ENCODE measurements around the gene KCNF1. TPM values are rescaled to one million over a fixed set of nuclear protein-coding genes. Genes with fewer than 3 reads are reported as not detected.

The KCNF1 gene
- total and polyA plus RNA-seq, 10 of the 15 experiments (the other 5 are each of a cell fraction or from before 2014, with no cell fraction given): not detected

DNA sequence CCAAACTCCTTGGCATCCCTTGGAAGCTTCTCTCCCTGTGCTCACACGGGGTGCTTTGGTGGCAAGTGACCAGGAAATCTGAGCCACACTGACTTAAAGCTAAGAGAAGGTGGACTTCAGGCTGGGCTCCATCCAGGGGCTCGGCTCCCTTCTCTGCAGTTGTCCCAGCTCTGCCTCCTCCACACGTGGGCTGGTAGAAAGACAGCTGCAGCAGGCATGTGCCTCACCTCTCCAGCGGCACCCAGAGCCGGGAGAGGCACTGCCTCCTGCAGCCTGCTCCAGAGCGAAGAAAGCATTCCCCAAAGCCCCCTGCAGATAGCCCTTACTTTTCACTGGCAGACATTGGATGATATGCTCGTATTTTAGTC lies 11.3 kb downstream of the KCNF1 start (continued):
- TF ChIP-seq RAD21 (IDR thresholded peaks at IDR 0.05; ENCODE audit: insufficient read depth, low read depth, low read length) (no peak), MYC (IDR thresholded peaks at IDR 0.05; ENCODE audit: insufficient read depth, insufficient read length, insufficient replicate concordance, low read length, severe bottlenecking) (no peak), ETV6 (conservative IDR thresholded peaks at IDR 0.05 in 1 of 2, IDR thresholded peaks at IDR 0.05 in 1 of 2; ENCODE audit: borderline replicate concordance in 1 of 2, low read depth in 1 of 2) (no peak), ZZZ3 (IDR thresholded peaks at IDR 0.05; ENCODE audit: control insufficient read depth, insufficient read length, low read depth) (no peak)
- TF ChIP-seq, protein P1, sequence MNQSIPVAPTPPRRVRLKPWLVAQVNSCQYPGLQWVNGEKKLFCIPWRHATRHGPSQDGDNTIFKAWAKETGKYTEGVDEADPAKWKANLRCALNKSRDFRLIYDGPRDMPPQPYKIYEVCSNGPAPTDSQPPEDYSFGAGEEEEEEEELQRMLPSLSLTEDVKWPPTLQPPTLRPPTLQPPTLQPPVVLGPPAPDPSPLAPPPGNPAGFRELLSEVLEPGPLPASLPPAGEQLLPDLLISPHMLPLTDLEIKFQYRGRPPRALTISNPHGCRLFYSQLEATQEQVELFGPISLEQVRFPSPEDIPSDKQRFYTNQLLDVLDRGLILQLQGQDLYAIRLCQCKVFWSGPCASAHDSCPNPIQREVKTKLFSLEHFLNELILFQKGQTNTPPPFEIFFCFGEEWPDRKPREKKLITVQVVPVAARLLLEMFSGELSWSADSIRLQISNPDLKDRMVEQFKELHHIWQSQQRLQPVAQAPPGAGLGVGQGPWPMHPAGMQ (IDR thresholded peaks at IDR 0.05; ENCODE audit: borderline replicate concordance): no peak
- TF ChIP-seq, protein P2, sequence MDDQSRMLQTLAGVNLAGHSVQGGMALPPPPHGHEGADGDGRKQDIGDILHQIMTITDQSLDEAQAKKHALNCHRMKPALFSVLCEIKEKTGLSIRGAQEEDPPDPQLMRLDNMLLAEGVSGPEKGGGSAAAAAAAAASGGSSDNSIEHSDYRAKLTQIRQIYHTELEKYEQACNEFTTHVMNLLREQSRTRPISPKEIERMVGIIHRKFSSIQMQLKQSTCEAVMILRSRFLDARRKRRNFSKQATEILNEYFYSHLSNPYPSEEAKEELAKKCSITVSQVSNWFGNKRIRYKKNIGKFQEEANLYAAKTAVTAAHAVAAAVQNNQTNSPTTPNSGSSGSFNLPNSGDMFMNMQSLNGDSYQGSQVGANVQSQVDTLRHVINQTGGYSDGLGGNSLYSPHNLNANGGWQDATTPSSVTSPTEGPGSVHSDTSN (IDR thresholded peaks at IDR 0.05; ENCODE audit: insufficient replicate concordance, low read depth, low read length): no peak

DNA sequence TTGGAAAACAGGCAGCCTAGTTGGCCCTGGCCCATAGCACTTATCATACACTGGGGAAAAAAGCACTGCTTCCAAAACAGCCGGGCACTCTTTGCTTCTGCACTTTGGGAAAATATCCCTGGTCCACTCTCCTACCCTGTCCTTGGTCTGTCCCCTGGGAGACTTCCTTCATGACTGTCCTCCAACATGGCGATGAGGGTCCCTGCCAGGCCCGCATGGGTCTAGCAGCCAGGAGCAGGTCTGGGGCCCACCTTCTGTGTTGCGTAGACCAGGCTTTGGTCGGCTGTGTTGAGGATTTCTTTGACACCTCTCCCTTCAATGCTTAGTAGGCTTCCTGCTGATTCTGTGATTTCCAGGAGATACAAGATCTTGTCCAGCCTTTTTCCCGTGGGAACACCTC lies 12.2 kb downstream of the KCNF1 start:
- Histone ChIP-seq H3K27ac (ENCODE audit: control insufficient read depth, insufficient read depth) (no peak overlapping the region), H3K9ac (ENCODE audit: control insufficient read depth, insufficient read depth, low read length) (no peak overlapping the region), H4K20me1 (ENCODE audit: control insufficient read depth, insufficient read depth) (no peaks in the 10 kb centered on the region), H3K4me3 (no peak overlapping the region), H3K4me2 (ENCODE audit: control insufficient read depth, insufficient read depth) (no peak overlapping the region), H3K79me2 (ENCODE audit: control insufficient read depth, insufficient read depth, low read length) (no peaks in the 10 kb centered on the region), H3K9me3 (replicated peaks; ENCODE audit: control insufficient read depth, insufficient read depth, low read length) (no peaks in the 10 kb centered on the region), H3K36me3 (ENCODE audit: control insufficient read depth in 2 of 2, insufficient read depth in 2 of 2, low read length in 1 of 2) (no peaks in the 10 kb centered on the region), H2AFZ (ENCODE audit: control insufficient read depth, low read depth, low read length) (no peak overlapping the region), H3K4me1 (ENCODE audit: control insufficient read depth, insufficient read depth, low read length) (no peaks in the 10 kb centered on the region), H3K27me3 (replicated peaks in 1 of 2; ENCODE audit: control insufficient read depth in 2 of 2, insufficient read depth in 2 of 2, low read length in 1 of 2) (no peaks in the 10 kb centered on the region; a peak in 2 of 4 replicates)
- intact Hi-C loops (cut with micrococcal nuclease; ENCODE audit: unreplicated experiment) (no loop called here), in situ Hi-C loops (cut with MboI) (no loop called here)
- ChIA-PET RAD21 (ENCODE audit: unreplicated experiment) (no interaction called here), SMC1A (ENCODE audit: uncharacterized antibody, unreplicated experiment) (no interaction called here), POLR2A (no interaction called here), CTCF (no interaction called here)
- FAIRE-seq (no peak), ATAC-seq (no peak), DNase-seq (ENCODE audit: low read depth, low spot score) (no peak)
- no TSS peak for BruUV-seq (replicated peaks)
- no peak for TF ChIP-seq RFX5 (IDR thresholded peaks at IDR 0.05; ENCODE audit: low read depth, low read length)
- TF ChIP-seq, protein P3, sequence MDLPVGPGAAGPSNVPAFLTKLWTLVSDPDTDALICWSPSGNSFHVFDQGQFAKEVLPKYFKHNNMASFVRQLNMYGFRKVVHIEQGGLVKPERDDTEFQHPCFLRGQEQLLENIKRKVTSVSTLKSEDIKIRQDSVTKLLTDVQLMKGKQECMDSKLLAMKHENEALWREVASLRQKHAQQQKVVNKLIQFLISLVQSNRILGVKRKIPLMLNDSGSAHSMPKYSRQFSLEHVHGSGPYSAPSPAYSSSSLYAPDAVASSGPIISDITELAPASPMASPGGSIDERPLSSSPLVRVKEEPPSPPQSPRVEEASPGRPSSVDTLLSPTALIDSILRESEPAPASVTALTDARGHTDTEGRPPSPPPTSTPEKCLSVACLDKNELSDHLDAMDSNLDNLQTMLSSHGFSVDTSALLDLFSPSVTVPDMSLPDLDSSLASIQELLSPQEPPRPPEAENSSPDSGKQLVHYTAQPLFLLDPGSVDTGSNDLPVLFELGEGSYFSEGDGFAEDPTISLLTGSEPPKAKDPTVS (IDR thresholded peaks at IDR 0.05; ENCODE audit: low read depth, low read length): no peak
- no peak for TF ChIP-seq JUNB (IDR thresholded peaks at IDR 0.05)
- no peak for TF ChIP-seq PAX8 (IDR thresholded peaks at IDR 0.05)
- no peak for TF ChIP-seq MTA2 (IDR thresholded peaks at IDR 0.05; ENCODE audit: low read depth)
- TF ChIP-seq SREBF1 (IDR thresholded peaks at IDR 0.05; ENCODE audit: low read length): no peak
- no peak for TF ChIP-seq SPI1 (IDR thresholded peaks at IDR 0.05; ENCODE audit: borderline replicate concordance, insufficient read depth, low read depth, low read length)
- TF ChIP-seq JUND (IDR thresholded peaks at IDR 0.05; ENCODE audit: low read depth, low read length): no peak
- TF ChIP-seq, protein P4, sequence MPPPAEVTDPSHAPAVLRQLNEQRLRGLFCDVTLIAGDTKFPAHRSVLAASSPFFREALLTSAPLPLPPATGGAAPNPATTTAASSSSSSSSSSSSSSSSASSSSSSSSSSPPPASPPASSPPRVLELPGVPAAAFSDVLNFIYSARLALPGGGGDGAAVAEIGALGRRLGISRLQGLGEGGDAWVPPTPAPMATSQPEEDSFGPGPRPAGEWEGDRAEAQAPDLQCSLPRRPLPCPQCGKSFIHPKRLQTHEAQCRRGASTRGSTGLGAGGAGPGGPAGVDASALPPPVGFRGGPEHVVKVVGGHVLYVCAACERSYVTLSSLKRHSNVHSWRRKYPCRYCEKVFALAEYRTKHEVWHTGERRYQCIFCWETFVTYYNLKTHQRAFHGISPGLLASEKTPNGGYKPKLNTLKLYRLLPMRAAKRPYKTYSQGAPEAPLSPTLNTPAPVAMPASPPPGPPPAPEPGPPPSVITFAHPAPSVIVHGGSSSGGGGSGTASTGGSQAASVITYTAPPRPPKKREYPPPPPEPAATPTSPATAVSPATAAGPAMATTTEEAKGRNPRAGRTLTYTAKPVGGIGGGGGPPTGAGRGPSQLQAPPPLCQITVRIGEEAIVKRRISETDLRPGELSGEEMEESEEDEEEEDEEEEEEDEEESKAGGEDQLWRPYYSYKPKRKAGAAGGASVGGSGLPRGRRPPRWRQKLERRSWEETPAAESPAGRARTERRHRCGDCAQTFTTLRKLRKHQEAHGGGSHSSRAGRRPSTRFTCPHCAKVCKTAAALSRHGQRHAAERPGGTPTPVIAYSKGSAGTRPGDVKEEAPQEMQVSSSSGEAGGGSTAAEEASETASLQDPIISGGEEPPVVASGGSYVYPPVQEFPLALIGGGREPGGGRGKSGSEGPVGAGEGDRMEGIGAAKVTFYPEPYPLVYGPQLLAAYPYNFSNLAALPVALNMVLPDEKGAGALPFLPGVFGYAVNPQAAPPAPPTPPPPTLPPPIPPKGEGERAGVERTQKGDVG (CRISPR knock-in tag; IDR thresholded peaks at IDR 0.05): no peak
- no peak for TF ChIP-seq IRF4 (IDR thresholded peaks at IDR 0.05; ENCODE audit: low read depth, low read length)
- WGBS (ENCODE audit: insufficient coverage, insufficient replicate concordance, low lambda C conversion rate, missing lambda C conversion rate): 24% methylated on average over 6 of the region's 6 CpGs
